Activated naive CD4-positive, alpha-beta T cell (primary cell): Measurements from ENCODE around the gene SMIM41.
A peak's percentile ranks its signal among the peaks of the same experiment; 100 is the strongest.

Source experiments
- DNase-seq, 4 experiments: peaks; one replicate each; lab custom pipeline; 2025; lab: John Stamatoyannopoulos, UW

Gene SMIM41

GRCh38 chr12:52079576-52080402, at the start of gene SMIM41:
TSS of gene SMIM41 (plus strand) at chr12:52079704. CDS start at chr12:52079780, 76 bp downstream.
- no peak for DNase-seq

DNA sequence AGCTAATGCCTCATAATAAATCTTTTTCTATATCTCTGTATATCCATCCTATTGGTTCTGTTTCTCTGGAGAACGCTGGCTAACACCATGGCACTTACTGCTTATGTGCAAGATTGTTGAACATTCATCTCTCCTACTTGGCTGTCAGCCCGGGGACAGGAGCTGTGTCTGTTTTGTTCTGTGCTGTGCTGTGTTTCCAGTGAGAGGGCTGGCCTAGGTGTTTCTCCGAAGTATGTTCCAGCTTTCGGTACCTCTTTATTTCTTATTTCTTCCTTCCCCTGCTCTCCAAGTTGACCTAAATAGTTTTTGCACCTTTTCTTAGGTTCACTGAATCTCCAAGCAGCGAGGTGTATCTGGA, 47.1 kb upstream of the SMIM41 start:
- no peak for DNase-seq

- peak; percentile 57 to 79 (median 65) for DNase-seq
These were observed 46.6 kb upstream of the SMIM41 start for GRCh38 chr12:52032804-52033445.

DNA sequence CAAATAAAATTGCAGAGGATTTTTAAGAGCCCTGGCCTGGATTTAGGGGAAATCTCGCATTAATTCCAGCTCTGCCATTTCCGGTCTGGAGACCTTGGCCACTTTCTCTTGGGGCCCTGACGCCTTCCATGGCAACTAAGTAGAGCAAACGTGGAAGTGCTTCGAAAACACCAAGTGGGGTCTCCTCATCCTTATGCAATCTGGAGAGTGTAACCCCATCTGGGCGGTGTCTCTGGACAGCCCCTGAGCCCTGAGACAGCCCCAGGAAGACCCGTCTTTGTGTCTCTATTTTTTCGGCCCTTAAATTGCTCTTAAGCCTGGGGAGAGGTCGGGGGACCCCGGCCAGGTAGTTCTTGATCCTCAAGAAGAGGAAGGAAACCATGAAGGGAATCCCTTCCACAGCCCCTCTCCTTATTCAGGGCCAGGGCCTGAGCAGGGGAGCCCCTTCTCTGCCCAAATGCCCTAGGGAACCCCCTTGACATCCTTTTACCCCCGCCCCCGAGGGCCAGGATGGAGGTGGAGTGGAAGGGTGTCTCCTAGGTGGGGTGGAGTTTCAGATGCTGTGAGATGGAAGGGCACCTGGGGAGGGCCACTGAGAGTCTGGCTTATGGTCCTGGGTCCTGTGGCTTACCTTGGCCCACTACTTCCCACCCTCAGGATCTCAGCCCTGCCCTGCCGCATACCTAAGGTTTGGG, 45.9 kb upstream of the SMIM41 start:
- no peak for DNase-seq

DNA sequence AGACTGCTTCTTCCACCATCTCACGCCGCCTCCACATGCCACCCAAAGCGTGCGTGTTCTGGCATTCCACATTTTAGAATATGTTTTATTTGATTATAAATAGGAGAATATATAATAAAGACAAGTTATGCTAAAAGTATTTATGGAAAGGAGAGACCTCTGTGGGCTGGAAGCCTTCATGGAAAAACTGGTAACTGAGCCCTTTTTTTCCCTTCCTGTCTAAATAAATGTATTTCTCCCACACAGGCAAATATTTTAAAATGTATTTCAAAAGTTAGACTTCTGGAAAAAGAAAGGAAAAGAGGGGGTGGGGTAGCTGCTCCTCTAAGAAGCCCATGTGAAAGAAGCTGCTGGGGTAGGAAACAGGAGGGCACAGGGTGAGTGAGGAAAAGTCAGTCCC, 44.3 kb upstream of the SMIM41 start:
- DNase-seq = no peak

DNA sequence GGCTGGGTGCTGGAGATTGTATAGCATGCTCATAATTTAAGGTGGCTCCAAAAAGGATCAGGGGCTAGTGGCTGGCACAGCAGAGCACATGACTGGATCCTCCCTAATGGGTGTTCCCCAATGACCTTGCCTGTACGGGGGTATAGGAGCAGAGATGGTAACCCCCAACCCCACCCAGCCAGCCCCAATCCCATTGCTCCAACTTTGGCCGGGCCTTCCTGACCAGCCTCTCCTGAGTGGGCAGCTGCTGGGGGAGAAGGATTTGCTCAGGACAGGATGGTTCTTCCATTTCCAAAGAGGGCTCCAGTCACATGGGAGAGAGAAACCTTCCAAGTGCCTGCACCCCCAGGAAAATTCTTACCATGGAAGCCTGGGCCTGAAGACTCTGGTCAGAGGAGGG, 43.6 kb upstream of the SMIM41 start:
- no peak for DNase-seq

GRCh38 chr12:52036587-52037171, 42.8 kb upstream of the SMIM41 start:
- peak; percentile 41 to 78 (median 65) for DNase-seq

DNA sequence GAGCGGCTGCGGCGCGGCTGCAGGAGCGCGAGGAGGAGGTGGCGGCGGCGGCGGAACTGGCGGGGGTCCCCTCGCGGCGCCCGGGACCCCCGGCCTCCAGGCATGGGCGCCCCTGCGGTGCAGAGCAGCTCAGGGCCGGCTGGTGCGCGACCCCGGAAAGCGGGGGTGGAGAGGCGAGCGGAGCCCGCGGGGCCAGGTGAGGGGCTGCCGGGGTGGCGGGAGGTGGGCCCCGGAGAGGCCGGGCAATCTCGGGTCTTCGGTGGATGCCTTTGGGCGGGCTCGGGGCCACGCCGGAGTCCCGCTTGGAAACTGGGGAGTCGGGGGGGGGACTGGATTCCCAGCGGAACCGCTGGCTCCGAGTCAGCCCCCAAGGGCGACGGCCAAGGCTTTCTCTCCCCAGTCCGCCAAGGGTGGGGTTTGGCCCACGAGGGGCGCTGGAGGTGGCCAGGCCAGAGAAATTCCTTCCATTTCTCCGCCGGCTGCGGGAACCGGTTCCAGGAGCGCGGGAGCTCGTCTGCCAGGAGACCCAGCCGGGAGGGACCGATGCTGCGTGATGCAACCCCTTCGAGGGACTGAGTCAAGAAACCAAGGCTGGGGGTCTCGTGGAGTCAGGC, 42.1 kb upstream of the SMIM41 start:
- no peak for DNase-seq

GRCh38 chr12:52038447-52038846, 41.1 kb upstream of the SMIM41 start:
- DNase-seq = no peak

DNA sequence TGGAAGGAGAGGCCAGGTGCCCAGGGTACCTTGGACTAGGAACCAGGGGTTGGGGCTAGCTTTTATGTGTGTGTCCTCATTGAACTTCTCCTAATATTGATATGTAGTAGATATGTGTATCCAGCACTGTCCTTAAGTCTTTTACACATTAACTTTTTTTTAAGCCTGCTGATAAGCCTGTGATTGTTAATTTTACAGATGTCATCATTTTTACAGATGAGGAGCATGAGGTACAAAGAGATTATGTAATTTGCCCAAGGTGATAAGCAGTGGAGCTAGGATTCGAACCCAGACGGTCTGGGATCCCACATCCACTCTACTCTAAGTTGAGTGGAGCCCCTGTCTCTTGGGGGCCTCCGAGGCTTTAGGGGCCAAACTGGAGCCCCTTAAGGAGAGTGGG, 38.5 kb upstream of the SMIM41 start:
- no peak for DNase-seq

GRCh38 chr12:52041695-52042123, 37.8 kb upstream of the SMIM41 start:
- DNase-seq = peak in 2 of 4 experiments; percentile 15 to 31

- DNase-seq = no peak
These were observed 36.7 kb upstream of the SMIM41 start for GRCh38 chr12:52042706-52043385.

DNA sequence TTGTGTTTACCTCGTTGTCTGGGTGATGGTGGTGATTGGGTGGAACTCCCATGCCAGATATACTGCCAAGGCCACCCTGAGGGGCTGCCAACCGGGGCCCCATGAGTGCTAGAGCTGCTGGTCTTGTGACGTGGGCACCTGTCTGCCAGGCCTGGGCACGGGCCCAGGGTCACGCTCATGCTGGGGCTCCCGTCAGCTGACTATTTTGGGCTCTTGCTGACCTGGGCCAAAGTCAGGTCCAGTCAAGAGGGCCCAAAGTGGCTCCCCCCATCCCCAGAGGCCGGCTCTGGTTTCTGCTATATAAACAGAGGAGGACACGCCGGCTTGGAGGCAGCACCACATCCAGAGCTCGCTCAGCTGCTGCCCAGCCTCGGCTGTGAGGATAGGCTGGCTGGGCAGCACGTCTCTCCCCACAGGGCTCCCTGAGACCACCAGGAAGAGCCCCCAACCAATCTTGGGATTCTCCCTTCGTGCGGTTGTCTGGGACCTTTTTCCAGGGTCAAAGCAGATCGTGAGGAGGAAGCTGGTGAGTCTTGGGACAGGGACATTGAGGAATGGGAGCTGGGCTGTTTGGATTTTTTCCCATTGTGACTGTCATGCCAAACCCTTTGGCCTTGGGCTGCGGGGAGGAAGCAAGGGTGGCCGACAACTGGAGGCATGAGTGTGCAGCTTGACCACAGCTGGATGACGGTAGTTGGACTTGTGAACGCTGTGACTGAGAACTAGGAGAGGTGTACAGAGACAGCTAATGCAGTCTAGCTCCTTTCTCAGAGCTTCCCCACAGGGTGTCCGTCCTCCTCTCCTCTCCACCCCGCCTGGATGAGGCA, 35.9 kb upstream of the SMIM41 start:
- no peak for DNase-seq

DNA sequence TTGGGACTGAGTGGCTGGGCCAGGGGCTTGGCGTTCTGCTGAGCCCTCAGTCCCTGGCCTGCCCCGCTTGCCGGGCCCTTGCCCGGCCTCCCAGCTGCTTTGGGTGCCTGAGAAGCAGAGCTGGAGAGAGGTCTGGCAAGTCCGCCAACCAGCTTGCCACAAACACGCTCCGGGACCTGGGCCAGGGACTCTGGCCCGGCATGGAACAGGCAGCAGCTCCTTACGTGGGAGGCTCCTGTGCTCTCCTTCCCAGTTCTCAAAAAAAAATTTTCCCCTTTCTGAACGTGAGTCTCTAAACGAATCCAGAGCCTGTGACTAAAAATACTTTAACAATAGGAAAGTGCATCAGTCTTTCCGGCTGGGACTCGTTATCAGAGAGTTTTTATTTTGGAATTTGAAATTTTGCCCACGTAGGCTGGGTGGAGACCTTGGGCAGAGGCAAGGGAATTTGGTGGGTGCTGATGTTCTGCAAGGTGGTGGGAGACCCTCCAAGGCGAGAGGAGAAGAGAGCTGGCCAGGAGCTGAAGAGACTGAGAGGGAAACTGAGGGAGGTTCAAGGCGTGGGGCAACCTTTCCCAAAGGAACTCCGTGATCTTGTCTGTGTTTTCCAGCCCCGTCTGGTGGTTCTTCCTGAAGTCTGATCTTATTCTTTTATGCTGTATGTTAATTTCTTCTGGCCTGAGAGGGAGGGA, 35.1 kb upstream of the SMIM41 start:
- no peak for DNase-seq

GRCh38 chr12:52045794-52046199, 33.7 kb upstream of the SMIM41 start:
- no peak for DNase-seq

- no peak for DNase-seq
These were observed 32.6 kb upstream of the SMIM41 start for GRCh38 chr12:52046859-52047258.

DNA sequence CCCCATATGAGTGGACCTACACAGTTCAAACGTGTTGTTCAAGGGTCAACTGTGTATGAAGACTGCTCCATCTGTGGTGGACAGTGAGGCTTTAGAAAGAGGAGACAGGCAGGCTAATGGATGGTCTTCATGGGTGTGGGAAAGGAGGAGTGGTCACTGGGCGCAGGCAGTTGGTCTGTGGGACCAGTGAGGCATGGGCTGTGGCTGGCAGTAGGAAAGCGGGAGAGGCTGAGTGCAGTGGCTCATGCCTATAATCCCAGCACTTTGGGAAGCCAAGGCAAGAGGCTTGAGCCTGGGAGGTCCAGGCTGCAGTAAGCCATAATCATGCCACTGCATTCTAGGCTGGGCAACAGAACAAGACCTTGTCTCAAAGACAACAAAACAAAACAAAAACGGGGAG, 30.2 kb upstream of the SMIM41 start:
- DNase-seq = no peak

DNA sequence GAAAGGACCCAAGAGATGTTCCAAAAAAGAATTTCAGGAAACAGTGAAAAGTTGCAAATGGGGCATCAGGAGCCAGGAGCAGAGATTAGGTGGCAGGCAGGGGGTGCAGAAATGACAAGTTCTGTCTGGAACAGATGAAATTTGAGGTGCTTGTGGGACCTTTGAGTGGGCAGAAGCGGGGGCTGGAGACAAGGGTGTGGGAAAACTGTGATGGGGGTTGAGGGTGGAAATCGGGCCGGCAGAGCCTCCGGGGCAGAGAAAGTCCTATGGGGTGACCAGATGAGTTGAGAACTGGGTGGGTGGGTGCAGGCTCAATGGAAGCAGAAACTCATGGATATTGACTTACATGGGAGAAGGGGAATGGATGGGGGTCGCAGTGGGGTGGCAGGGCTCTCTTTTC, 29.8 kb upstream of the SMIM41 start:
- no peak for DNase-seq

DNA sequence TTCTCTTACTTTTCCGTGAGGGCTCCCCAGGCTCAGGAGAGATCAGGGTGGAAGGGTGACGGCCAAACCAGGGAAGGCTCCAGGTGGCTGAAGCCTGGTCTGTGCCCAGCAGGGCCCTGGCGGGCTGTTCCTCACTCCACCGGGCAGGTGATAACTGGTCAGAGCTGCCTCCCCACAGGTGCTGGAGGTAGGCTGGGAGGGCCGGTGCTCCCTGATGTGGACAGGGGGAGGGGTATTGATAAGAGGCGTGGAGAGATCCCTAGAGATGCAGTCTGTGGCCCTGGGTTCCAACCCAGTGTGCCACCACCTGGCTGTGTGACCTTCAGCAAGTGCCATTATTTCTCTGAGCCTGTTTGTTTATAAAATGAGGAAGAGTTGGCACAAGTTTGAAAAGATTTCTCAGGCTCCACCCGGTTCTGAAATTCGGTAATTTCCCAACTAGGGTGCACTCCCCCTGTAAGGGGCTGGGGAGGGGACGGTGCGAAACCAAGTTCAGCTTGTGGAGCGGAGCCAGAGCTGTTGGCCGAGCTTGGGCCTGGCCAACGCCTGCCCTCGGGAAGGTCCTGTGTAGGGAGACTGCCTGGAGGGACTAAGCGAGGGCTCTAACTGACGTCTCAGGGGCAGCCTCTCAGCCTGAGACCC, 29.3 kb upstream of the SMIM41 start:
- no peak for DNase-seq
